NOMO-1 treated with DMSO at 0.1 percent for 48 hours (cell line): Measurements from ENCODE around the gene CD80.

ENCODE experiments used
- DNase-seq: peaks from one replicate; lab custom pipeline; 2025; ENCODE audit not compliant: unreplicated experiment; lab: John Stamatoyannopoulos, UW

CD80 gene

DNA sequence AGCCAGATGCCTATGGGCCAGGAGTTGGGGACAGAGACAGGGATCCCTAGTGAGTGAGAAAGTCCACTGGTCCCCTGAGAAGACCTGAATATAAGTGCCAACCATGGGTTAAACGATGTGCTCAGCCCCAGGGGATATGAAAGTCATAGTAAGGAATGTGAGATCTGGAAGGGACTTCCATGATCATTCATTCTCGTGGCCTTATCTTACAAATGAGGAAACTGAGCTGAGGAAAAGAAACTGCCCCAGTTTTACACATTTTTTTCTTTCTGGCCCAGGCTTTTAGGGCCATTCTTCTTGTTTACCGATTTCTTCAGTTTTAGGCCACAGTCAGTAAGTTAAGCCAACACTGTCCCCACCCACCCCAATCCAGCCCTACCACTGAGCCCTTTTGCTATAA lies 11.1 kb downstream of the CD80 start:
- no peak for DNase-seq

DNA sequence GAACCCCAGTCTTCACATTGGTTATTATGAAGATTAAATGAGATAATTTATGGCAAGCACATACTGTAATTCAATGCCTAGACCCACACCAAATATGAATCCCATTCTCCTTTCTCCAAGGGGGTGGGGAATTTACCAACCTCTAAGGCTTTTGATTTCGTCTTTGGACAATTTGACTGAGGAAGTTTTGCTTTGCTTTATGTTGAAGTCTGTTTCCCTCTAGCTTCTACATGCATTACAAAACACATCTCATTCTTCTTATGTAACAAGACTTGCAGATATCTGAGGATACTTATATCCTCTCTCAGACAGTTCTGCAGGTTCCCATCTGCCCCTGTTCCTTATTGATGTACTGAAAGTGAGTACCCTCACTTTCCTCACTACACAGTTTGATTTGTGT lies 12.2 kb downstream of the CD80 start:
- no peak for DNase-seq

DNA sequence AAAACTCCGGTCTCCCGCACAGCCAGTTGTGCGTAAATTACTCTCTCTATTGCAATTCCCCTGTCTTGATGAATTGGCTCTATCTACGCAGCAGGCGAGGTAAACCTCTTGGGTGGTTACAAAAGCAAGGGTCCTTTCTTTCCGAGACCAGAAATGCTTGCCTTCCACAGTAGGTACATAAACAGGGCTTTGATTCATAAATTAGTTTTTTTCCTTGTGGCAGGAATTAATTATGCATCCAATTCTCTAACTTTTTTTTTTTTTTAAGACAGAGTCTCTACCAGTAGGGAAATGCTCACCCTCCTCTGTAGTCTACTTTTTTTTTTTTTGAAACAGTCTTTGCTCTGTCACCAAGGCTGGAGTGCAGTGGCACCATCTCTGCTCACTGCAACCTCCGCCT lies 16.3 kb downstream of the CD80 start:
- DNase-seq: no peak

DNA sequence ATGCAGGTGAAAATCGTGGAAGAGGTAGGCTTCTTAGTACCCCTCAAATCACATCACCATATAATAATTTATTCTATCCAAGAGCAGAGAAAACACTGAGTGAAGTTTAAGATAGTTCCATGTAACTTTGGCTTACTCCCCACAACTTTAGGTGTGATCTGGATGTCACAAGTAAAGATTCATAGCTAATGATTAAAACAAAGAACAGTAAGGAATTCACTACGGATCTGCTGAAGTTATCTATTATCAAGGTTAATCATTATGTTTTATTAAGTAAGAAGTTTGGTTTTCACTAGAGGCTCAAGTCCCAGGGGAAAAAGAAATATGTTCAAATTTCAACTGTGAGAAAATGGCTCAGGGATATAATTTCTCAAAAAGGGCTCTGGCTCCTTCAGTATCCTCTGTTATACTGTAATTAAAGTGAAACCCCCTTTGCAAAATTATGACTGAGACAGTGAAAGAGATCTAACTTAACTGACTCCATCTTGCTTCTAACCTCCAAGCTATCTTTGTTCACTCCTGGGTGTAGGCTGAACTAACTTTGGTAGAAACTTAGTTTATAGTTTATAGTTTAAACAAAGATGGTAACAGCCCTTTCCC lies 17.1 kb downstream of the CD80 start:
- DNase-seq: no peak

DNA sequence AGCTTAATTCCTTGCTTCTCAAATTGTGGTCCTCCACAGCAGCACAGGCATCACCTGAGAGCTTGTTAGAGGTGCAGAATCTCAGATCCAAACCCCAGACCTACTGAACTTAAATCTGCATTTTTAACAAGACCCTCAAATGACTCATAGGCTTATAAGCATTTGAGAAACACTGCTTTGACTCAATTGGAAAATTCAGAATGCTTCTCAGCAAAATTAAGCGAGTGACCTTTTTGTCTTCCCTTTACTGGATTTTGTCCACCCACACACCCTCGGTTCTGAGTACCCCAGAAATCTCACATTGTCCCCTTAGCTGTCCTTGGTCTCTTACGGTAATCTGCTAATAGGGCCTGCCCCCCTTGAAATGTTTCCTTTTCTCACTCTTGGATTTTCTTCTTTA lies 17.9 kb downstream of the CD80 start:
- DNase-seq: no peak

DNA sequence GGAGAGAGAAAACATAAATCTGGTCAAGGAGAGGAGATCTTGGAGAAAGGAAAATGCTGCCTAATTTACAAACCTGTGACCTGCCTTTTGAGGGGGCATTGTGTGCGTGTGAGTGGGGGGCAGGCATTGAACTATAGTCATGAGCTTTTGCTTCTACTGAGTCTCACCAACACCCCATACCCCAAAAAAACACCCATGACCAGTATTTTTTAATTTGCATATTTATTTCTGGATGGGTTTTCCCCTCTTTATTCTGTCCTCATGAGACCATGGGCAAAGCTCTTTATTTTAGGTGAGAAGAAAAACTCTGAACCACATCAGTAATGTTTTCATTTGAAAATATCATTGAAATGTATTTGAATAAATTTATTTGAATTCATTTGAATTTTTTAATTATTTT lies 20.6 kb downstream of the CD80 start:
- no peak for DNase-seq

DNA sequence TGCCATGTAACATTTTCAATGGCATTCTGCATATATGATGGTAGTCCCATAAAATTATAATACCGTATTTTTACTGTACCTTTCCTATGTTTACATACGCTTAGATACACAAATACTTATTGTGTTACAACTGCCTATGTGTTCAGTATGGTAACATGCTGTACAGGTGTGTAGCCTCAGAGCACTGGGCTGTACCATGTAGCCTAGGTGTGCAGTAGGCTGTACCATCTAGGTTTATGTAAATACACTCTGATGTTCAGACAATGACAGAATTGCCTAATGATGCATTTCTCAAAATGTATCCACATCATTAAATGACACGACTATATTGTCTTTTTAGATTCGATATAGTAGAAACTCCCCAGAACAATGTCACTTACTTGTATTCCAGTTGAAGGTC lies 22.7 kb downstream of the CD80 start:
- no peak for DNase-seq

DNA sequence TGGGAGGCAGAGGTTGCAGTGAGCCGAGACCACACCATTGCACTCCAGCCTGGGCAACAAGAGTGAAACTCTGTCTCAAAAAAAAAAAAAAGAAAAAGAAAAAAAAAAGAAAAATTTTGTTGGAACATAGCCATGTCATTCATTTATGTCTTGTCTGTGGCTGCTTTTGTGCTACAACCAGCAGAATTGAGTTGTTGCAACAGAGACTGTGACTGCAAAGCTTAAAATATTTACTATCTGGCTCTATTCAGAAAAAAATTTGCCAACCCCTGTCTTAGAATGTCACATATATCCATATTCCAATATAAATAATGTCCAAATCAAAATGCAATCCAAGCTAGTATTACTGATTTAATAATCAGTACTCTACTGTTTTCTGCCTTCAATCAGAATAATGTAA lies 25.1 kb downstream of the CD80 start:
- no peak for DNase-seq

DNA sequence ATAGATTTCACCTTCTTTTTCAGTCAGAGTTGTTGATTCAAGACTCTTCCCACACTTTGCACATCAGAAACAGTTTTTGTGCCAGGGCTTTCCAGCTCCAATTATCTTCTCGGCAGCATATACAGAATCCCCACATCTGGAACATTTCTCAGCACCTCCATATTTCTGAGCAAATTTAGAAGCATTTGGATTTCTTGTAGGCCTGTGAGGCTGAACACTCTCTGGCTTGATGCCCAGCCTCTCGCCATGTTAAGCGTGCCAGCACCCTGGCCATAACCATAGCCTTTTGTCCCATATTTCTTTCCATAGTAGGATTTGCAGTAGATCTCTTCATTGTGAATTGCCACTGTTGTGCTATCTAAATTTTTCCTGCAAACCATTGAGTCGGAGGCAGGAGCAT lies 28.3 kb downstream of the CD80 start:
- DNase-seq: no peak

DNA sequence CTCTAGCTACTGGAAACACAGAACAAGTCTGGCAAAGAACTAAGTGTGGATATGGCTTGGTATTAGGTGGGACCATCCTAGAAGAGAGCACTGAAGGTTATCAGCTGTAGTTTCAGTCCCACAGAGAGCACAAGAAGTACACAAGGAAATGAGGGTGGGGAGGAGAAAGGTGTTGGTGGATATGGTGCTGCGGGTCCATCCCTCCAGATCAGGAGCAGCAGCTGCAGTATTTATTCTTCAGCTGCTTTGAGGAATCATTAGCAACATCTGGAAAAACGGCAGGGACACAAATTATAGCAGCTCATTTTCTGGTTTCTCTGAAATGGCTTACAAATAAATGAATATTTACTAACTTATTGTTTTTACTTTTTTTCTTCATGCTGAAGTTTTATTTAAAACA lies 29.0 kb downstream of the CD80 start:
- no peak for DNase-seq

DNA sequence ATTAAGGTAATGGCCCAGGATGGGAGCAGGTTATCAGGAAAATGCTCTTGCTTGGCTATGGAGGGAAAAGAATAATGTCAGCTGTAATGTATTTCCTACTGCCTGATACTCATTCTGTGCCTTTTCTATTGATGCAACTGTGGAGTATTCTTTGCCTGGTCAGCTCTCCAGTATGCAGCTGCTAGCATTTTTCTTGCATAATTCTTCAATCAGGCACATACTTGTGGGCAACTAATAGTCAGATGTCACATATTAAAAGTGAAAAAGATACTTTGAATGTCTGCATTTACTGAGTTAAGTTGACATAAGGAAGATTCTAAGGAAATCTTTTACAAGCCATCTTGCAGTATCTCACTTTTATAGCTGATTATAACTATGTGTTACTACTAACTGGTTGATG lies 29.5 kb downstream of the CD80 start:
- no peak for DNase-seq

DNA sequence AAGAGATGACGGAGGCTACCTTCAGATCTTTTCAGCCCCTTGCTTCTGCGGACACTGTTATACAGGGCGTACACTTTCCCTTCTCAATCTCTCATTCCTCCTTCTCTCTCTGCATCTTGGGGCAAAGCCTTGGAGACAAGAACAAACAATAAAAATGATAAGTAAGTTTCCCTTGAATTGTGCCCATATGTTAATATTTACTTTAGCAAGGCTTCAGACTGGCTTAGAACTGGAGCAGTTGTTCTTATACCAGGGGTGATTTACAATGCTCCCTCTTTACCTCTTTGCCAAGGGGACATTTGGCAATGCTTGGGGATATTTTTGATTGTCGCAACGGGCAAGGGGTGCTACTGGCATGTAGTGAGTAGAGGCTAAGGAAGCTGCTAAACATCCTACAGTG lies 31.7 kb downstream of the CD80 start:
- no peak for DNase-seq

DNA sequence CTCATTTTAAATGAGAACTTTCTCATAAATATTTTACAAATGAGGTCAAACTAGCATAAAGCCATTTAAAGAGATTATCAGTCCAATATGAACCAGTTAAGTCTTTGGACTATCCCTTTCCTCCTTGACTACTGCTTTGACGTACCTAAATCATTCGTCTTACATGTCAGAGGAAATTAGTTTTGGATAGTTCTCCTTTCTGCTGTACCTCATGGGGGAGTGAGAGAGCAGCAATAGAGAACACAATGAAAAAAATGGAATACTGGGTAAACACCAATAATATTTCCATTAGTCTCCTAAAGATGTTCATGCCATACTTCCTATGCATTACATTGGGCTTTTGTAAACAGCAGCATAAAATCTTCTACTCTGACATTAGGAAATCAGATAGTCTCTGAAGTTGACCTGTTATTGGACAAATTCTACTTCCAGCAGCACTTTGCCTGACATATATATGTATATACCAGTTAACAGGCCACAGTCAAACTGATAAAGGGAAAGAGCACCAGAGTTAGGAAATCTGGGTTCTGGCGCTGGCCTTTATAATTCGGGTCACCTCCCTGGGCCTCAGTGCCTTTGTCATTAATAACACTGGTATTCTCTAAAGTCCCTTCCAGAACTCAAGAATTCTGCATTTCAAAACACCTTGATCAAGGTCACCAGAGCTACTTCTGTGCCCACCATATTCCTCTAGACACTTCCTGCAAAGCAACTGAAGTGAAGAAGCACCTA lies 34.3 kb downstream of the CD80 start:
- no peak for DNase-seq

DNA sequence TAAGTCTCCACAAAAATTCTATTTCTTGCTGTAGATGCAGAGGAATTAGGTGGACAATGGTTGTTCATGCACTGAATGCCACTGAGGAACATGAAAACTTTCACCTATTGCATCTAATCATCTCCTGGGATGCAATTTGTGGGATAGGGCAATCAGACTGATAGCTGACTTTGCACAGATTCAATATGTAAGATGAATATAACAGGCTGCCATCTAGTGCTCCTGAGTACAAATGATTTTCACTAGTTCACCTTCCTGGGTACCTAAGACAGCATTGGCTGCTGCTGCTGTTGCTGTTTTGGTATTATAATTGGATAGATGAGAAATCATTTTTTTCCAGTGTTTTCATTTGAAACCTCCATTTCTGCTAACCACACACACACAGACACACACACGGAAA lies 41.4 kb downstream of the CD80 start:
- no peak for DNase-seq

DNA sequence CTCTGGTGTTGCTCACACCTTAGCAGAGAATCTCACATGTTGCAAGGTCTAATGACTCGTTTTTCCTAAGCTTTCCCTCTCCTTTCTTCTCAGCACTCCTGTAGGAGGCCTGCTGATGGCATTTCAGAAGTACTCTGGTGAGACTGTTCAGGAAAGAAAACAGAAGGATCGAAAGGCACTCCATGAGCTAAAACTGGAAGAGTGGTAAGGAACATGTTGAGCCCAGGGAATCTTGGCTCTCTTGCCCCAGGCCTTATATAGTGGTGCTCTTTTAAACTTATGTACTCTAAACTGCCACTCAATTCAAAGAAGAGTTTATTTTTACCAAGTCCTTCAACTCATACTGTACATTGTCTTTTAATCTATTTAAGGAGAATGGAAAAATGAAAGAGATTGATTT lies 42.3 kb downstream of the CD80 start:
- DNase-seq: no peak

DNA sequence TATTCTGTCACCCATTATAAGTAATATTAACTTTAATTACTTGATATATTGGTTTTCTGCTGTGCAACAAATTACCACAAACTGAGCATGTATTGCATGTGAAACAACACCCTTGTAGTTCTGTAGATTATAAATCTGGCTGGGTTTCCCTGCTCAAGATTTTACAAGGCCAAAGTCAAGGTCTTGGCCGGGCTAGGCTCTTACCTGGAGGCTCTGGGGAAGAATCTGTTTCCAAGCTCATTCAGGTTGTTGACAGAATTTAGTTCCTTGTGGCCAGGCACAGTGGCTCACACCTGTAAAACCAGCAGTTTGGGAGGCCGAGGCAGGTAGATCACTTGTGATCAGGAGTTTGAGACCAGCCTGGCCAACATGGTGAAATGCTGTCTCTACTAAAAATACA lies 44.8 kb downstream of the CD80 start:
- no peak for DNase-seq

DNA sequence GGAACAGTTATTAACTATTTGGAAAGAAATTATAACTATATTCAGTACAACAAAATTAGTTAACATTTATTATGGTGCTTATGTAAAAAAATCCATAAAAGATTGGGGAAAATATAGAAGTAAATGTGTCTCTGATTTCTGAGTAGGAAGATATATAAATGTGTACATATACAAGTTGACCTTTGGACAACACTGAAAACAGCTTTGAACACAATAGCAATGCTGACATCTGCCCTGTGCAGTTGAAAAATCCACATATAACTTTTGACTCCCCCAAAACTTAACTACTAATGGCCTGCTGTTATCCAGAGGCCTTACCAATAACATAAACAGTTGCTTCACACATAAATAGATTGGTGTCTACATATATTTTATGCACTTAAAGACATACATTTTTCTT lies 48.7 kb downstream of the CD80 start:
- DNase-seq: no peak

DNA sequence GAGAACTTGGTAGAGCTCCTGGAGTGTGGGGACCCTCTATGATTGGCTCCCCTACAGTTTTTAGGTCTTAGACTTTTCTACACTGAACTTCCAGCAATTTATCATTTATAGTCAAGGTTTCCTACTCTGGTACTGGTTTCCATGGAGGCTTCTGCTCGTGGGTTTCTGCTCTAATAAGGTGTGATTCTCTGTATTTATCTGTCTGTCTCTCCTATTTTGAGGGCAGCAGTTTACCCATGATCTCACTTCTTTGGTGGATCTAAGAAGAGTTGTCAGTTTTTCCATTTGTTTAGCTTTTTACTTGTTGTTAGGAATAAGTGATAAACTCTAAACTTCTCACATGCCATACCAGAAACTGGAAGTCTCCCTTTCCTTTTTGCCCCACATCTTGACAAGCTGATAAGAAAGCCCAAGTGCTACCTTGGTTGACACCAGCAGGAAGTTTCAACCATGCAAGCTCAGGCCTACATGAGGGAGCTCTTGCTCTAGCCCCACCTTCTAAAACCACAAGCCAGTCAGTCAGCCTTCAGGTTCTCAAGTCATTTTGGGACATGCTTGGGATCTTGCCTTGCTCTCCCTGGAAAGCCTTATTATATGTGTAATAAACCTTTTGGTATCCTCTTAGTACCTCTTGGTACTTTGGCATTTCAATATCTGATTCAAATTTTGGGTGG lies 51.1 kb downstream of the CD80 start:
- DNase-seq: no peak

DNA sequence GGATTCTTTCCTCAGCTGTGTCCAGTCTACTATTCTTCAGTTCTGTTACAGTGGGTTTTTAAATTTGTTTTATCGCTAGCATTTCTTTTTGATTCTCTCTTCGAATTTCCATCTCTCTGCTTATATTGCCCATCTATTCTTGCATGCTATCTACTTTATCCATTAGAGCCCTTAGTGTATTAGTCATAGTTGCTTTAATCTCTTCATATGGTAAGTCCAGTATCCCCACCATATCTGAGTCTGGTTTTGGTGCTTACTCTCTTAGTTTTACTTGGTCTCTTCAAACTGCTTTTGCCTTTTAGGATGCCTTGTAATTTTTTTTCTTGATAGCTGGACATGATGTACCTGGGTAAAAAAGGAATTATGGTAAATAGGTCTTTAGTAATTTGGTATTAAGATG lies 52.0 kb downstream of the CD80 start:
- DNase-seq: no peak

DNA sequence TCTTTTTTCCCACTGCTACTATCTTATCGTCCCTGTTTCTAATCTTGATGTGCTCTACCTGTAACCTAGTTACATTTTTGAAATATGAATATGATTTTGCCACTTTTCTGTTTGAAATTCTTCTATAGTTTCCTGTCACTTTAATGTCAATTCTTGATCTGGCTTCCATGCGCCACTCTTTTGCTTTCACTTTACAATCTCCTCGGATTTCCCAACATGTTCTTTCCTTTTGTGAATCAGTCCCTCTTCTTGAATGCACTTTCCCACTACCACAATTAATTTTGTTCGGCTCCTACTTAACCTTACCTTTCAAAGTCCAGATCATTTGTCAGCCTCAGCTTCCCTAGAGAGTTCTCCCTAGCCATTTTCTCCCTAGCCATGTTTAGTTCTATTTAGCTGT lies 52.8 kb downstream of the CD80 start:
- no peak for DNase-seq

DNA sequence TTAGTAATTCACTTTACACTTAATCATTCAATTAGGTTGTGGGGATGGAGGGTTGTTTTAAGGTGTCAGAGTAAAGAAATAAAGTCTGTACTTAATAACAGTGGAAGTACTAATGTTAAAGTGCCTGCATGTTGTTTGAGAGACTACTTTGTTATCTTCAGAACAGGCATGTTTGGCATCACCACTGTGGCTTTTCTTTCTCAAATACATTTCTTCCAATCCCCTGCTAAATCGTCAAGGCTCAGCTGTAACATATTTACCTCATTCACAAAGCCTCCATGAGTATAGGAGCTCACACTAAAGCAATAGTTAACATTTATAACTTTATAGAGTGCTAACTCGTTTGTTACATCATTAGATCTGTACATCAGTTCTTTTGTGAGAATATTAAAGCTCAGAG lies 58.5 kb downstream of the CD80 start:
- DNase-seq: no peak

DNA sequence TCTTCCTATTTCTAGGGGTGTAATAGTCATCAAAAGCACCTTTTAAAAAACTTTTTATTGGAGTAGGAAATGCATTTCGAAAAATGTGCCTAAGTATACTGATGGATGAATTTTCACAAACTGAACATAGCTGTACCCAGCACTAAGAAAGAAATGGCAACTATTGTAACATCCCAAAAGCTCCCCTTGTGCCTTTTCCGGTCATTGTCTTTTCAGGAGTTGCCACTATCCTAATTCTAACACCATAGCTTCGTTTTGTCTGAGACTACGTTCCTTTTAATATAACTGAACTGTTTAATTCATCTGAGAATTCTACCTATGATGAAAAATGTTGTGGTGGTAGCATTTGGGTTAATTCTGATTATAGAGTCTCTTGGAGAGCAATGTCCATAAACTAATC lies 59.1 kb downstream of the CD80 start:
- no peak for DNase-seq
